IPS-11a (cell line): Measurements from ENCODE around the gene URB2.
"Not testable (repeated sequence)": the region's sequence is repeated elsewhere in the genome, so short reads cannot be mapped to it uniquely, and the experiment has no call there.

Experiments
- H3K4me3 ChIP-seq: one replicate; pipeline ENCODE4 v1.5.1; 2013; ENCODE audit warnings: low read depth, low read length, control low read depth

URB2 gene

GRCh38 chr1:229613938-229614337 lies 12.1 kb upstream of the URB2 start:
- no peak overlapping the region for H3K4me3 ChIP-seq

GRCh38 chr1:229614701-229615100 lies 11.3 kb upstream of the URB2 start:
- no peak overlapping the region for H3K4me3 ChIP-seq

- H3K4me3 ChIP-seq, result no peak overlapping the region
Measured at GRCh38 chr1:229617351-229618100, 8.5 kb upstream of the URB2 start.

- H3K4me3 ChIP-seq, result no peak overlapping the region
Measured at GRCh38 chr1:229619002-229619401, 7.0 kb upstream of the URB2 start.

GRCh38 chr1:229619614-229620013 lies 6.4 kb upstream of the URB2 start:
- H3K4me3 ChIP-seq, result no peak overlapping the region

GRCh38 chr1:229620876-229621275 lies 5.2 kb upstream of the URB2 start:
- H3K4me3 ChIP-seq, result no peak overlapping the region

GRCh38 chr1:229621663-229622062 lies 4.4 kb upstream of the URB2 start:
- no peak overlapping the region for H3K4me3 ChIP-seq

GRCh38 chr1:229622641-229623120 lies 3.4 kb upstream of the URB2 start:
- not testable (repeated sequence) for H3K4me3 ChIP-seq

GRCh38 chr1:229623225-229623624 lies 2.8 kb upstream of the URB2 start:
- H3K4me3 ChIP-seq, result no peak overlapping the region

- H3K4me3 ChIP-seq, result no peak overlapping the region
Measured at GRCh38 chr1:229623838-229624237, 2.2 kb upstream of the URB2 start.

GRCh38 chr1:229624521-229625070 lies 1.5 kb upstream of the URB2 start:
- peak overlapping the region; percentile 94 for H3K4me3 ChIP-seq

- peak overlapping the region; percentile 94 for H3K4me3 ChIP-seq
Measured at GRCh38 chr1:229625071-229625914, 754 bp upstream of the URB2 start.

GRCh38 chr1:229627003-229627402 lies 956 bp downstream of the URB2 start:
- peak overlapping the region; percentile 95 for H3K4me3 ChIP-seq

GRCh38 chr1:229629261-229629660 lies 3.2 kb downstream of the URB2 start:
- no peak overlapping the region for H3K4me3 ChIP-seq

- H3K4me3 ChIP-seq, result no peak overlapping the region
Measured at GRCh38 chr1:229631148-229631547, 5.1 kb downstream of the URB2 start.

GRCh38 chr1:229631966-229632365 lies 5.9 kb downstream of the URB2 start:
- H3K4me3 ChIP-seq, result no peak overlapping the region

- H3K4me3 ChIP-seq, result no peak overlapping the region
Measured at GRCh38 chr1:229636042-229636441, 10.0 kb downstream of the URB2 start.

- H3K4me3 ChIP-seq, result no peak overlapping the region
Measured at GRCh38 chr1:229637746-229638145, 11.7 kb downstream of the URB2 start.

GRCh38 chr1:229640455-229640854 lies 14.4 kb downstream of the URB2 start:
- H3K4me3 ChIP-seq, result no peak overlapping the region

- no peak overlapping the region for H3K4me3 ChIP-seq
Measured at GRCh38 chr1:229641306-229641705, 15.3 kb downstream of the URB2 start.

GRCh38 chr1:229642376-229642775 lies 16.3 kb downstream of the URB2 start:
- no peak overlapping the region for H3K4me3 ChIP-seq

- H3K4me3 ChIP-seq, result no peak overlapping the region
Measured at GRCh38 chr1:229642970-229643369, 16.9 kb downstream of the URB2 start.
